Stimulated activated naive CD4-positive, alpha-beta T cell (primary cell): ENCODE measurements around the gene MUC20.
"Not testable (repeated sequence)": the region's sequence is repeated elsewhere in the genome, so short reads cannot be mapped to it uniquely, and the experiment has no call there.

Source experiments
- DNase-seq, 6 experiments: peaks; one replicate each; lab custom pipeline; 2025; lab: John Stamatoyannopoulos, UW

MUC20 gene

GRCh38 chr3:195720831-195721506, at the start of gene MUC20:
MUC20 (plus strand) TSS chr3:195720978; CDS start chr3:195721008, 30 bp downstream.
- DNase-seq, result not testable (repeated sequence)

GRCh38 chr3:195671283-195671682, 49.5 kb upstream of the MUC20 start:
- DNase-seq, result not testable (repeated sequence)

GRCh38 chr3:195673711-195674110, 47.1 kb upstream of the MUC20 start:
- DNase-seq, result not testable (repeated sequence)

GRCh38 chr3:195678391-195679015, 42.3 kb upstream of the MUC20 start:
- not testable (repeated sequence) for DNase-seq

GRCh38 chr3:195680690-195681089, 40.1 kb upstream of the MUC20 start:
- DNase-seq, result not testable (repeated sequence)

- DNase-seq, result not testable (repeated sequence)
Observed at GRCh38 chr3:195681458-195682103, 39.2 kb upstream of the MUC20 start.

- DNase-seq, result not testable (repeated sequence)
Observed at GRCh38 chr3:195682104-195682742, 38.6 kb upstream of the MUC20 start.

GRCh38 chr3:195683722-195684526, 36.9 kb upstream of the MUC20 start:
- DNase-seq, result not testable (repeated sequence)

- not testable (repeated sequence) for DNase-seq
Observed at GRCh38 chr3:195684527-195685257, 36.1 kb upstream of the MUC20 start.

GRCh38 chr3:195686537-195687208, 34.1 kb upstream of the MUC20 start:
- not testable (repeated sequence) for DNase-seq

GRCh38 chr3:195687209-195687760, 33.5 kb upstream of the MUC20 start:
- DNase-seq, result not testable (repeated sequence)

- DNase-seq, result not testable (repeated sequence)
Observed at GRCh38 chr3:195688471-195689183, 32.2 kb upstream of the MUC20 start.

- not testable (repeated sequence) for DNase-seq
Observed at GRCh38 chr3:195689184-195690070, 31.4 kb upstream of the MUC20 start.

- no peak for DNase-seq
Observed at GRCh38 chr3:195690951-195691350, 29.8 kb upstream of the MUC20 start.

- DNase-seq, result not testable (repeated sequence)
Observed at GRCh38 chr3:195691596-195692353, 29.0 kb upstream of the MUC20 start.

GRCh38 chr3:195692354-195692685, 28.5 kb upstream of the MUC20 start:
- no peak for DNase-seq

- DNase-seq, result no peak
Observed at GRCh38 chr3:195692781-195693427, 27.9 kb upstream of the MUC20 start.
